ENCODE measurements around the gene SPATA31D3.
"Not testable (repeated sequence)": the region's sequence is repeated elsewhere in the genome, so short reads cannot be mapped to it uniquely, and the experiment has no call there.

The SPATA31D3 gene

DNA sequence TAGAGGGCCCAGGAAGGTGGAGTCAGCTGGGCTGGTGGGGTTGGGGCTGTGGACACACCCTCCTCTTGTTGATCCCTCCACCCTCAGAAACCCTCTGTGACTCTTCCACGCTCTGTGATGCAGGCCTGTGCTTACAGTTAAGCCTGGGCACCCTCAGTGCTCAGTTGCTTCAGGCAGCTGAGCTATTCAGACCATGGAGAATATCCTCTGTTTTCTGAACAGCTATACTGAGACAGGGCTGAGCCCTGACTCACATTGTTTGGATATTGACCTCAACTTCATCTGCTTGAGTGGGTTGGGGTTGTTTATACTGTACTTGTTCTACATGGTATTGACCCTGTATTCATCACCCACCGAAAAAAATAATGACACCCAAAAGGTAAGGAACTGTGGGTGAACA is at the start of gene SPATA31D3:
Gene SPATA31D3 (plus strand): TSS at position 108 of the 400 bp plus-strand sequence. CDS start 86 bp downstream, at position 194.
- not testable (repeated sequence) for H3K4me1 ChIP-seq (ENCODE audit: control insufficient read depth, low read length); H3K4me3 ChIP-seq (ENCODE audit: low read length); H3K9me3 ChIP-seq (ENCODE audit: control insufficient read depth, insufficient read depth, low read length); H3K79me2 ChIP-seq (ENCODE audit: control insufficient read depth, low read length); H3K27me3 ChIP-seq (ENCODE audit: control insufficient read depth, low read length); H3K9me2 ChIP-seq (replicated peaks; ENCODE audit: control insufficient read depth, low read length); H3K36me3 ChIP-seq (ENCODE audit: control insufficient read depth, low read length); H4K20me1 ChIP-seq (ENCODE audit: control insufficient read depth, insufficient read depth, low read depth, low read length); H3K27ac ChIP-seq (ENCODE audit: low read depth, low read length); H3F3A ChIP-seq (ENCODE audit: control insufficient read depth, insufficient read depth); H3K4me2 ChIP-seq (ENCODE audit: low read length)

DNA sequence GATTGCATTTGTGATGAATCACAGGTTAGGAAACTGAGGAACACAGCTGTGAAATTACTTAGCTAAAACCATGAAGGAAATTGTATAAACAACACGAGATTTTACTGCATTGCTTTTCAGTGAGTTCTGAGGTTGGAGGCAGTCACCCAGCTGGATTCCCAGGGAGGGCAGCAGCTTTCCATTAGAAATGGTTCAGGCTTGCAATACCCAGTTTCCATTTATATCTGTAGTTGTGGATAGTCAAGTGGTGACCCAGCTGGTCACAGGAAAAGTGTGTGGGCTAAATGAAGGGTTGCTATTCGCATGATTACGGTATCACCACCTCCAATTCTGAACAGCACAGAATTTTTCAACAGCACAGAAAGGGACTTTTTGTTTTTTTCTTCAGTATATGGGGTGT is 49.4 kb upstream of the SPATA31D3 start:
- TF ChIP-seq, protein P1, sequence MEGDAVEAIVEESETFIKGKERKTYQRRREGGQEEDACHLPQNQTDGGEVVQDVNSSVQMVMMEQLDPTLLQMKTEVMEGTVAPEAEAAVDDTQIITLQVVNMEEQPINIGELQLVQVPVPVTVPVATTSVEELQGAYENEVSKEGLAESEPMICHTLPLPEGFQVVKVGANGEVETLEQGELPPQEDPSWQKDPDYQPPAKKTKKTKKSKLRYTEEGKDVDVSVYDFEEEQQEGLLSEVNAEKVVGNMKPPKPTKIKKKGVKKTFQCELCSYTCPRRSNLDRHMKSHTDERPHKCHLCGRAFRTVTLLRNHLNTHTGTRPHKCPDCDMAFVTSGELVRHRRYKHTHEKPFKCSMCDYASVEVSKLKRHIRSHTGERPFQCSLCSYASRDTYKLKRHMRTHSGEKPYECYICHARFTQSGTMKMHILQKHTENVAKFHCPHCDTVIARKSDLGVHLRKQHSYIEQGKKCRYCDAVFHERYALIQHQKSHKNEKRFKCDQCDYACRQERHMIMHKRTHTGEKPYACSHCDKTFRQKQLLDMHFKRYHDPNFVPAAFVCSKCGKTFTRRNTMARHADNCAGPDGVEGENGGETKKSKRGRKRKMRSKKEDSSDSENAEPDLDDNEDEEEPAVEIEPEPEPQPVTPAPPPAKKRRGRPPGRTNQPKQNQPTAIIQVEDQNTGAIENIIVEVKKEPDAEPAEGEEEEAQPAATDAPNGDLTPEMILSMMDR (IDR thresholded peaks at IDR 0.05; ENCODE audit: low read depth, low read length, poor library complexity, severe bottlenecking) = no peak
- TF ChIP-seq EZH2phosphoT487 (IDR thresholded peaks at IDR 0.05; ENCODE audit: borderline replicate concordance, low read length) = no peak
- Histone ChIP-seq H3K4me1 (ENCODE audit: control insufficient read depth, low read length) (no peaks in the 10 kb centered on the region), H3K4me3 (ENCODE audit: low read length) (no peak overlapping the region), H3K27ac (ENCODE audit: low read depth, low read length) (no peak overlapping the region), H3F3A (ENCODE audit: control insufficient read depth, insufficient read depth) (no peaks in the 10 kb centered on the region), H3K9me3 (ENCODE audit: control insufficient read depth, insufficient read depth, low read length) (no peaks in the 10 kb centered on the region), H3K79me2 (ENCODE audit: control insufficient read depth, low read length) (no peaks in the 10 kb centered on the region), H3K4me2 (ENCODE audit: low read length) (no peak overlapping the region), H3K36me3 (ENCODE audit: control insufficient read depth, low read length) (no peaks in the 10 kb centered on the region), H3K27me3 (ENCODE audit: control insufficient read depth, low read length) (no peaks in the 10 kb centered on the region), H3K9me2 (replicated peaks; ENCODE audit: control insufficient read depth, low read length) (no peaks in the 10 kb centered on the region), H4K20me1 (ENCODE audit: control insufficient read depth, insufficient read depth, low read depth, low read length) (no peaks in the 10 kb centered on the region)

DNA sequence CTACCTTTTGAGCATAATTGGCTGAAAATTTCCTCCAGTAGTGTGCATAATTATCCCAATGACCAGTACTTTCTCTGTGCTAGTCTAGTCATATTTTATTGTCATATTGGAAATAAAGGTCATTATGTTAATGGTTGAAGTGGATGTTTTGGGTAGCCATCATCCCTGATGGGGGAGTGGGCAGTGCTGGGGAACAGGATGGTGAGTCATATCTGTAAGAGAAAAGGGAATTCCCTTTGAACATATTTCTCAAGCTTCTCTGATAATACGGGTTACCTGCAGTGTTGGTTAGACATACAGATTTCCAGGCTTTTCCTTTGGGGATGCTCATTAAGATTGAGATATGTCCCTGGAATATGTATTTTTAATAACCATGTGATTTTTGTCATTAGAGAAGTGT is 48.4 kb upstream of the SPATA31D3 start:
- no peak for TF ChIP-seq EZH2phosphoT487 (IDR thresholded peaks at IDR 0.05; ENCODE audit: borderline replicate concordance, low read length)
- TF ChIP-seq, protein P1 (IDR thresholded peaks at IDR 0.05; ENCODE audit: low read depth, low read length, poor library complexity, severe bottlenecking) = no peak
- Histone ChIP-seq H4K20me1 (ENCODE audit: control insufficient read depth, insufficient read depth, low read depth, low read length) (no peaks in the 10 kb centered on the region), H3K4me3 (ENCODE audit: low read length) (no peak overlapping the region), H3K4me1 (ENCODE audit: control insufficient read depth, low read length) (no peaks in the 10 kb centered on the region), H3K9me2 (replicated peaks; ENCODE audit: control insufficient read depth, low read length) (no peaks in the 10 kb centered on the region), H3K79me2 (ENCODE audit: control insufficient read depth, low read length) (no peaks in the 10 kb centered on the region), H3K27me3 (ENCODE audit: control insufficient read depth, low read length) (no peaks in the 10 kb centered on the region), H3K4me2 (ENCODE audit: low read length) (no peak overlapping the region), H3K9me3 (ENCODE audit: control insufficient read depth, insufficient read depth, low read length) (no peaks in the 10 kb centered on the region), H3K36me3 (ENCODE audit: control insufficient read depth, low read length) (no peaks in the 10 kb centered on the region), H3K27ac (ENCODE audit: low read depth, low read length) (no peak overlapping the region), H3F3A (ENCODE audit: control insufficient read depth, insufficient read depth) (no peaks in the 10 kb centered on the region)

DNA sequence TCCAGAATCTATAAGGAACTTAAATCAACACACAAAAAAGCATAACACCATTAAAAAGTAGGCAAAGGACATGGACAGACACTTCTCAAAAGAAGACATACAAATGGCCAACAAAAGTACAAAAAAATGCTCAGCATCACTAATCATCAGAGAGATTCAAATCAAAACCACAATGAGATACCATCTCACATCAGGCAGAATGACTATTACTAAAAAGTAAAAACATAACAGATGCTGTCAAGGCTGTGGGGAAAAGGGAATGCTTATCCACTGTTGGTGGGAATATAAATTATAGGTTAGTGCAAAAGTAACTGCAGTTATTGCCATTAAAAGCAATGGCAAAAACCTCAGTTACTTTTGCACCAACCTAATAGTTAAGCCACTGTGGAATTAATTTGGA is 47.2 kb upstream of the SPATA31D3 start:
- no peaks in the 10 kb centered on the region for H3K9me3 ChIP-seq (ENCODE audit: control insufficient read depth, insufficient read depth, low read length)
- no peaks in the 10 kb centered on the region for H3K4me1 ChIP-seq (ENCODE audit: control insufficient read depth, low read length)
- no peaks in the 10 kb centered on the region for H3K79me2 ChIP-seq (ENCODE audit: control insufficient read depth, low read length)
- no peaks in the 10 kb centered on the region for H4K20me1 ChIP-seq (ENCODE audit: control insufficient read depth, insufficient read depth, low read depth, low read length)
- no peaks in the 10 kb centered on the region for H3F3A ChIP-seq (ENCODE audit: control insufficient read depth, insufficient read depth)
- no peak overlapping the region for H3K4me3 ChIP-seq (ENCODE audit: low read length)
- H3K36me3 ChIP-seq (ENCODE audit: control insufficient read depth, low read length) = no peaks in the 10 kb centered on the region
- TF ChIP-seq, protein P1 (IDR thresholded peaks at IDR 0.05; ENCODE audit: low read depth, low read length, poor library complexity, severe bottlenecking) = no peak
- TF ChIP-seq EZH2phosphoT487 (IDR thresholded peaks at IDR 0.05; ENCODE audit: borderline replicate concordance, low read length) = no peak
- H3K27me3 ChIP-seq (ENCODE audit: control insufficient read depth, low read length) = no peaks in the 10 kb centered on the region
- H3K9me2 ChIP-seq (replicated peaks; ENCODE audit: control insufficient read depth, low read length) = no peaks in the 10 kb centered on the region
- no peak overlapping the region for H3K27ac ChIP-seq (ENCODE audit: low read depth, low read length)
- H3K4me2 ChIP-seq (ENCODE audit: low read length) = no peak overlapping the region
